PC-3 (cell line): Measurements from ENCODE around the gene CALN1. TPM values are rescaled to one million over a fixed set of nuclear protein-coding genes. Genes with fewer than 3 reads are reported as not detected.

Experiments used
- ATAC-seq: fragments of 200-7000 bp; cut with Tn5 transposase; 2 replicates; pipeline ENCODE4 v1.9.1; 2020; ENCODE audit warnings: mild to moderate bottlenecking, moderate library complexity
- BruUV-seq: library from RNA; stranded (reverse); fragments of 400-500 nt; replicated peaks from 2 replicates; lab custom pipeline; 2021; lab: Mats Ljungman, UMichigan
- CTCF ChIA-PET: fragments of 300-600 bp; sonication (Branson Sonifier 250); formaldehyde crosslinking; loops from one replicate; lab custom pipeline; 2022; ENCODE audit warnings: antibody characterized with exemption; lab: Charles Lee
- POLR2A ChIA-PET: fragments of 300-600 bp; sonication (Branson Sonifier 250); formaldehyde crosslinking; loops from one replicate; lab custom pipeline; 2022; ENCODE audit warnings: antibody characterized with exemption; ENCODE audit not compliant: unreplicated experiment; lab: Charles Lee
- DNase-seq: peaks from one replicate; pipeline ENCODE4 v3.0.0-alpha.2; 2015
- H2AFZ ChIP-seq: fragments of 300-600 bp; sonication (generic); 2 replicates; pipeline ENCODE4 v1.6.0; 2016; ENCODE audit warnings: antibody characterized with exemption, low read length
- H3F3A ChIP-seq: fragments of 300-600 bp; sonication (generic); one replicate; pipeline ENCODE4 v1.6.0; 2017; ENCODE audit warnings: antibody characterized with exemption, low read length, control low read depth, mild to moderate bottlenecking; ENCODE audit not compliant: unreplicated experiment
- H3K27ac ChIP-seq: fragments of 300-600 bp; sonication (generic); 2 replicates; pipeline ENCODE4 v1.5.1; 2016; ENCODE audit warnings: mild to moderate bottlenecking, low read length
- H3K27me3 ChIP-seq: fragments of 300-600 bp; sonication (generic); 2 replicates; pipeline ENCODE4 v1.6.1; 2016; ENCODE audit warnings: low read length, mixed read lengths
- H3K36me3 ChIP-seq: fragments of 300-600 bp; sonication (generic); 2 replicates; pipeline ENCODE4 v1.6.1; 2016; ENCODE audit warnings: low read depth, mixed run types, low read length, mixed read lengths
- H3K4me1 ChIP-seq: fragments of 300-600 bp; sonication (generic); 2 replicates; pipeline ENCODE4 v1.5.1; 2016; ENCODE audit warnings: low read length; ENCODE audit not compliant: insufficient read depth
- H3K4me2 ChIP-seq: fragments of 300-600 bp; sonication (generic); 2 replicates; pipeline ENCODE4 v1.6.0; 2016; ENCODE audit warnings: low read length
- H3K4me3 ChIP-seq: fragments of 300-600 bp; sonication (generic); 2 replicates; pipeline ENCODE4 v1.5.1; 2016; ENCODE audit warnings: mild to moderate bottlenecking, low read length, mixed read lengths
- H3K79me2 ChIP-seq: fragments of 300-600 bp; sonication (generic); 2 replicates; pipeline ENCODE4 v1.6.1; 2017; ENCODE audit warnings: low read length, mixed read lengths
- H3K9ac ChIP-seq: fragments of 300-600 bp; sonication (generic); 2 replicates; pipeline ENCODE4 v1.6.0; 2016; ENCODE audit warnings: mild to moderate bottlenecking, low read length
- H3K9me2 ChIP-seq: fragments of 300-600 bp; sonication (generic); replicated peaks from 2 replicates; pipeline ENCODE4 v1.6.1; 2016; ENCODE audit warnings: mixed run types, low read length, mixed read lengths
- H3K9me3 ChIP-seq: fragments of 300-600 bp; sonication (generic); 2 replicates; pipeline ENCODE4 v1.6.1; 2016; ENCODE audit warnings: low read length, mixed read lengths
- H4K20me1 ChIP-seq: fragments of 300-600 bp; sonication (generic); 2 replicates; pipeline ENCODE4 v1.6.1; 2016; ENCODE audit warnings: low read length, mixed read lengths
- EZH2 ChIP-seq: fragments of 300-600 bp; sonication (generic); IDR thresholded peaks from one replicate; pipeline ENCODE4 v1.6.1; 2017; ENCODE audit warnings: antibody characterized with exemption, mild to moderate bottlenecking, low read length; ENCODE audit not compliant: unreplicated experiment
- EZH2phosphoT487 ChIP-seq: fragments of 300-600 bp; sonication (generic); IDR thresholded peaks from 2 replicates; pipeline ENCODE4 v1.6.1; 2018; ENCODE audit warnings: mild to moderate bottlenecking, antibody characterized with exemption, low read length, borderline replicate concordance
- intact Hi-C: fragments of 100-400 bp; cut with micrococcal nuclease; formaldehyde crosslinking; loops from 2 replicates; pipeline ENCODE4 v1.9.0; 2023
- total RNA-seq: library from RNA; depleted of rRNA; stranded (reverse); fragments of >200 nt; gene quantifications from 2 replicates; pipeline ENCODE4 v1.2.3, GENCODE V29; 2014
- TF ChIP-seq, protein P1 (sequence below): fragments of 300-600 bp; sonication (generic); conservative IDR thresholded peaks from 2 replicates; pipeline ENCODE4 v1.5.1; 2017; ENCODE audit warnings: antibody characterized with exemption, low read depth, mild to moderate bottlenecking, low read length

CALN1 gene
- total RNA-seq, 1 experiment from 2014 or later = not detected

DNA sequence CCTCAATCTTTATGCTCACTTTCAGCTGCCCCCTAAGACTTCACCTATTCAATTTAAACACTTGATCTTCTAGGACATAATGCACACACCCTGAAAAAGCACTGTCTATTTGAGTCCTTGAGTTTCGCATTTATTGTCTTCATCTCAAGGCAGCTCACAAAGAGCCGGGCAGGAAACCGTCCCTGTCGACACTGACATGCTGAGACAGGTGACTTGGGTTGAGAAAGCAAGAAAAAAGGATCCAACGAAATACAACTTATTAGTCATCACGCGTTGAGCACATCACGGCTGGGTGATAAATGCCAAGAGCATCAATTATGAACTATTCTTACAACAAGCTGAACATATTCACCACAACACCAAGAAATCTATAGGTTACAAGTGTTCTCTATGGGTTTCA, 91.1 kb downstream of the CALN1 start:
- H3K9me3 ChIP-seq = no peaks in the 10 kb centered on the region
- intact Hi-C loops = no loop called here
- no peak for TF ChIP-seq EZH2phosphoT487
- TF ChIP-seq, protein P1, sequence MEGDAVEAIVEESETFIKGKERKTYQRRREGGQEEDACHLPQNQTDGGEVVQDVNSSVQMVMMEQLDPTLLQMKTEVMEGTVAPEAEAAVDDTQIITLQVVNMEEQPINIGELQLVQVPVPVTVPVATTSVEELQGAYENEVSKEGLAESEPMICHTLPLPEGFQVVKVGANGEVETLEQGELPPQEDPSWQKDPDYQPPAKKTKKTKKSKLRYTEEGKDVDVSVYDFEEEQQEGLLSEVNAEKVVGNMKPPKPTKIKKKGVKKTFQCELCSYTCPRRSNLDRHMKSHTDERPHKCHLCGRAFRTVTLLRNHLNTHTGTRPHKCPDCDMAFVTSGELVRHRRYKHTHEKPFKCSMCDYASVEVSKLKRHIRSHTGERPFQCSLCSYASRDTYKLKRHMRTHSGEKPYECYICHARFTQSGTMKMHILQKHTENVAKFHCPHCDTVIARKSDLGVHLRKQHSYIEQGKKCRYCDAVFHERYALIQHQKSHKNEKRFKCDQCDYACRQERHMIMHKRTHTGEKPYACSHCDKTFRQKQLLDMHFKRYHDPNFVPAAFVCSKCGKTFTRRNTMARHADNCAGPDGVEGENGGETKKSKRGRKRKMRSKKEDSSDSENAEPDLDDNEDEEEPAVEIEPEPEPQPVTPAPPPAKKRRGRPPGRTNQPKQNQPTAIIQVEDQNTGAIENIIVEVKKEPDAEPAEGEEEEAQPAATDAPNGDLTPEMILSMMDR = no peak
- TF ChIP-seq EZH2 = no peak
- H3K27me3 ChIP-seq = peaks cover 8% of the 10 kb centered on the region; the same call in 1 of the 2 replicates
- H3K36me3 ChIP-seq = no peaks in the 10 kb centered on the region
- no peak overlapping the region for H3K4me2 ChIP-seq
- ChIA-PET CTCF (no interaction called here), POLR2A (no interaction called here)
- no peak overlapping the region for H3K4me3 ChIP-seq
- BruUV-seq = no TSS peak
- H3K4me1 ChIP-seq = peaks cover 5% of the 10 kb centered on the region; the same call in 1 of the 2 replicates
- no peaks in the 10 kb centered on the region for H3K9me2 ChIP-seq
- ATAC-seq (no peak), DNase-seq (no peak)
- no peak overlapping the region for H3K9ac ChIP-seq
- H3K79me2 ChIP-seq = no peaks in the 10 kb centered on the region
- H4K20me1 ChIP-seq = no peaks in the 10 kb centered on the region
- H2AFZ ChIP-seq = no peak overlapping the region
- no peaks in the 10 kb centered on the region for H3F3A ChIP-seq
- no peak overlapping the region for H3K27ac ChIP-seq

DNA sequence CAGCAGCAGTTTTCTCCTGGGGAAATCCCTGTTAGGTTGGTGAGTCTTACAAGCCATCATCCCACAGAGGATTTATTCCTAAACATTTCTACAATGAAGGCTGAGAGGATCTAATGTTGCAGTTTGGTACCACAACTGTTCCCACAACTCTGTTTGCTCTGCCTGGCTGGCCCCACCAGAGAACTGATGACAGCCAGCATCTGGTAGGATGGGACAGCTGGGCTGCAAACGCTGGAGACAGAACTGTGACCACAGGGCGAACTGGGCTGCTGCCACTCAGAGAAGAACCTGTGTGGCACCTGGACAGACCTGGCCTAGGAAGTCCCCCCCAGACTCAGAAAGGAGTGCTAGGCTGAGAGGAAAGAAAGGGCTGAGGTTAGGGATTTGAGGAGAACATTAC, 94.8 kb downstream of the CALN1 start:
- TF ChIP-seq EZH2 = no peak
- TF ChIP-seq, protein P1 = no peak
- no peak for TF ChIP-seq EZH2phosphoT487
- H3K36me3 ChIP-seq = no peaks in the 10 kb centered on the region
- no peaks in the 10 kb centered on the region for H3K9me3 ChIP-seq
- no peak for DNase-seq
- no peaks in the 10 kb centered on the region for H3K4me1 ChIP-seq
- H3K4me3 ChIP-seq = no peak overlapping the region
- H3K27ac ChIP-seq = no peak overlapping the region
- no peaks in the 10 kb centered on the region for H3K9me2 ChIP-seq
- ATAC-seq = no peak
- no peaks in the 10 kb centered on the region for H4K20me1 ChIP-seq
- CTCF ChIA-PET = no interaction called here
- intact Hi-C loops = no loop called here
- H3K4me2 ChIP-seq = no peak overlapping the region
- POLR2A ChIA-PET = no interaction called here
- peaks cover 8% of the 10 kb centered on the region; the same call in 1 of the 2 replicates for H3K27me3 ChIP-seq
- no TSS peak for BruUV-seq
- no peak overlapping the region for H2AFZ ChIP-seq
- H3K9ac ChIP-seq = no peak overlapping the region
- no peaks in the 10 kb centered on the region for H3K79me2 ChIP-seq
- no peaks in the 10 kb centered on the region for H3F3A ChIP-seq

- Histone ChIP-seq H3K79me2 (no peaks in the 10 kb centered on the region), H3K36me3 (no peaks in the 10 kb centered on the region), H3K4me3 (no peak overlapping the region), H3K4me2 (no peak overlapping the region), H3K9ac (no peak overlapping the region), H3K9me3 (no peaks in the 10 kb centered on the region), H3F3A (no peaks in the 10 kb centered on the region), H2AFZ (no peak overlapping the region), H3K4me1 (no peaks in the 10 kb centered on the region), H4K20me1 (no peaks in the 10 kb centered on the region), H3K27ac (no peak overlapping the region), H3K9me2 (no peaks in the 10 kb centered on the region), H3K27me3 (peaks cover under 1% of the 10 kb centered on the region; the same call in 1 of the 2 replicates)
- DNase-seq = no peak
- no TSS peak for BruUV-seq
- ChIA-PET CTCF (no interaction called here), POLR2A (no interaction called here)
- intact Hi-C loops = no loop called here
- TF ChIP-seq EZH2 = no peak
- TF ChIP-seq, protein P1 = no peak
- no peak for TF ChIP-seq EZH2phosphoT487
- ATAC-seq = no peak
Measured at GRCh38 chr7:72316148-72316547, 96.0 kb downstream of the CALN1 start.
